A549 (cell line): ENCODE results near the gene DOK6. TPM values are rescaled to one million over a fixed set of nuclear protein-coding genes. Genes with fewer than 3 reads are reported as not detected.

Source experiments
- ATAC-seq, 2 experiments: fragments of 200-7000 bp in 1 of 2; fragments of >200 bp in 1 of 2; cut with Nextera tagmentation in 1 of 2; cut with Tn5 transposase in 1 of 2; 3 replicates each; pipeline versions ENCODE4 v1.8.0 to v1.9.1; 2018 to 2020; ENCODE audit warnings: mild to moderate bottlenecking in 1 of 2, moderate library complexity in 1 of 2
- CTCF ChIA-PET: fragments of 300-600 bp; sonication (Branson Sonifier 250); formaldehyde crosslinking; extraction: SDS; loops from one replicate; lab custom pipeline; 2021; ENCODE audit warnings: antibody characterized with exemption, inconsistent platforms; lab: Yijun Ruan, JAX
- POLR2A ChIA-PET: fragments of 350-600 bp; formaldehyde crosslinking; extraction: SDS; loops from one replicate; lab custom pipeline; 2021; ENCODE audit warnings: antibody characterized with exemption, inconsistent platforms; lab: Yijun Ruan, JAX
- DNase-seq, 2 experiments: peaks; one replicate each; pipeline versions ENCODE4 v3.0.0 to v3.0.0-alpha.2; 2011 to 2016; ENCODE audit warnings: low read depth in 1 of 2, low spot score in 1 of 2
- FAIRE-seq: peaks from 2 replicates; lab custom pipeline; 2011; peaks lifted over from hg19 to GRCh38; lab: Jason Lieb, UNC
- H3K27ac ChIP-seq, 2 experiments: fragments of >200 bp; sonication (Bioruptor Twin); formaldehyde crosslinking; 3 replicates each; pipeline ENCODE4 v1.5.1; 2016 to 2017
- H3K4me1 ChIP-seq: fragments of >200 bp; sonication (Bioruptor Twin); formaldehyde crosslinking; 3 replicates; pipeline ENCODE4 v1.6.1; 2016
- H3K4me2 ChIP-seq: fragments of >200 bp; sonication (Bioruptor Twin); formaldehyde crosslinking; 3 replicates; pipeline ENCODE4 v1.6.1; 2016
- H3K4me3 ChIP-seq: fragments of >200 bp; sonication (Bioruptor Twin); formaldehyde crosslinking; 3 replicates; pipeline ENCODE4 v1.5.1; 2016
- H3K9me3 ChIP-seq: fragments of >200 bp; sonication (Bioruptor Twin); formaldehyde crosslinking; 3 replicates; pipeline ENCODE4 v1.6.1; 2016
- BCL3 ChIP-seq: fragments of >200 bp; sonication (Bioruptor Twin); formaldehyde crosslinking; IDR thresholded peaks from 3 replicates; pipeline ENCODE4 v1.6.1; 2016
- CHD2 ChIP-seq: fragments of 150-350 bp; IDR thresholded peaks from 2 replicates; pipeline ENCODE4 v1.6.1; 2014; ENCODE audit warnings: low read length; ENCODE audit not compliant: partially characterized antibody
- CHD4 ChIP-seq: fragments of 200-600 bp; sonication (generic); IDR thresholded peaks from 2 replicates; pipeline ENCODE4 v1.6.1; 2016; ENCODE audit warnings: antibody characterized with exemption, mild to moderate bottlenecking, borderline replicate concordance
- CTCF ChIP-seq: fragments of >200 bp; sonication (Bioruptor Twin); formaldehyde crosslinking; IDR thresholded peaks from 3 replicates; pipeline ENCODE4 v1.5.1; 2016
- FOXS1 ChIP-seq: fragments of 250-450 bp; sonication (Bioruptor Pico); IDR thresholded peaks from 2 replicates; pipeline ENCODE4 v1.5.0; 2020; ENCODE audit warnings: mild to moderate bottlenecking, moderate library complexity
- GATA3 ChIP-seq: IDR thresholded peaks from 2 replicates; pipeline ENCODE4 v1.6.1; 2012; ENCODE audit warnings: borderline replicate concordance
- HES2 ChIP-seq: fragments of >200 bp; sonication (Bioruptor Twin); formaldehyde crosslinking; IDR thresholded peaks from 2 replicates; pipeline ENCODE4 v1.6.1; 2016
- JUN ChIP-seq, 2 experiments: fragments of >200 bp; sonication (Bioruptor Twin); formaldehyde crosslinking; IDR thresholded peaks; 2 replicates in 1 of 2; 3 replicates in 1 of 2; pipeline ENCODE4 v1.6.1; 2016 to 2017
- KDM1A ChIP-seq: fragments of 200-600 bp; sonication (generic); IDR thresholded peaks from 2 replicates; pipeline ENCODE4 v1.6.1; 2016; ENCODE audit warnings: low read depth, mild to moderate bottlenecking
- KDM5A ChIP-seq: fragments of 200-600 bp; sonication (generic); IDR thresholded peaks from 2 replicates; pipeline ENCODE4 v1.6.1; 2016; ENCODE audit warnings: antibody characterized with exemption, mild to moderate bottlenecking
- MAFK ChIP-seq: fragments of 450-650 bp; IDR thresholded peaks from 2 replicates; pipeline ENCODE4 v1.6.1; 2014; ENCODE audit not compliant: partially characterized antibody
- MAZ ChIP-seq: fragments of 150-350 bp; IDR thresholded peaks from 2 replicates; pipeline ENCODE4 v1.6.1; 2014; ENCODE audit warnings: antibody characterized with exemption, low read depth, low read length, borderline replicate concordance
- MYC ChIP-seq: IDR thresholded peaks from 2 replicates; pipeline ENCODE4 v1.6.1; 2012; ENCODE audit warnings: mild to moderate bottlenecking, inconsistent platforms, low read length, improper control_type of control experiment, borderline replicate concordance
- NR3C1 ChIP-seq: fragments of >200 bp; sonication (Bioruptor Twin); formaldehyde crosslinking; IDR thresholded peaks from 3 replicates; pipeline ENCODE4 v1.6.1; 2017
- PHF8 ChIP-seq: fragments of 200-600 bp; sonication (generic); IDR thresholded peaks from 2 replicates; pipeline ENCODE4 v1.6.1; 2016; ENCODE audit warnings: low read depth, mild to moderate bottlenecking, antibody characterized with exemption, moderate library complexity, borderline replicate concordance
- POLR2A ChIP-seq: IDR thresholded peaks from 2 replicates; pipeline ENCODE4 v1.6.1; 2012; ENCODE audit warnings: mild to moderate bottlenecking, low read length
- RCOR1 ChIP-seq: fragments of 150-350 bp; IDR thresholded peaks from 2 replicates; pipeline ENCODE4 v1.6.1; 2014; ENCODE audit warnings: antibody characterized with exemption, low read length, low read depth
- REST ChIP-seq: fragments of 200-600 bp; sonication (generic); IDR thresholded peaks from 2 replicates; pipeline ENCODE4 v1.6.1; 2016; ENCODE audit warnings: antibody characterized with exemption, mild to moderate bottlenecking, moderate library complexity
- SMC3 ChIP-seq: fragments of >200 bp; sonication (Bioruptor Twin); formaldehyde crosslinking; IDR thresholded peaks from 3 replicates; pipeline ENCODE4 v1.6.1; 2018; ENCODE audit warnings: inconsistent platforms
- SREBF2 ChIP-seq: fragments of 450-650 bp; IDR thresholded peaks from 2 replicates; pipeline ENCODE4 v1.6.1; 2014; ENCODE audit warnings: mild to moderate bottlenecking, moderate library complexity
- TFCP2L1 ChIP-seq: fragments of 250-450 bp; sonication (Bioruptor Pico); IDR thresholded peaks from 2 replicates; pipeline ENCODE4 v1.5.0; 2021; ENCODE audit warnings: mild to moderate bottlenecking
- USF2 ChIP-seq: fragments of 450-650 bp; IDR thresholded peaks from 2 replicates; pipeline ENCODE4 v1.6.1; 2014; ENCODE audit warnings: antibody characterized with exemption
- ZSCAN20 ChIP-seq: fragments of 250-450 bp; sonication (Bioruptor Pico); IDR thresholded peaks from 2 replicates; pipeline ENCODE4 v1.8.0; 2022; ENCODE audit warnings: mild to moderate bottlenecking, moderate library complexity
- WGBS: methylation state at CpG from one replicate; pipeline ENCODE4 v1.1.6; 2017; ENCODE audit errors: missing lambda C conversion rate; 5-methylcytosine and 5-hydroxymethylcytosine counted together
- polyA plus RNA-seq, 4 experiments: library from polyadenylated mRNA; depleted of rRNA in 3 of 4; stranded (reverse); fragments of >200 nt; fragmentation: RNase III in 1 of 4; extraction: RNeasy Plus Mini Kit Qiagen cat#74134 plus additional on column Dnase treatment in 1 of 4; gene quantifications; 2 replicates in 3 of 4; 3 replicates in 1 of 4; pipeline ENCODE4 v1.2.3, GENCODE V29; 2011 to 2017

Gene DOK6
- polyA plus RNA-seq, 2 of the 4 experiments (the other 2 are of a cell fraction) = not detected

GRCh38 chr18:69484699-69485396 is 84.2 kb downstream of the DOK6 start:
- H3K27ac ChIP-seq = no peak overlapping the region
- ATAC-seq = no peak
- FAIRE-seq = no peak
- POLR2A ChIA-PET = no interaction called here
- no peak overlapping the region for H3K4me2 ChIP-seq
- H3K4me1 ChIP-seq = no peaks in the 10 kb centered on the region
- no peak for TF ChIP-seq RCOR1
- TF ChIP-seq POLR2A = no peak
- no peak for TF ChIP-seq GATA3
- TF ChIP-seq USF2 = no peak
- no peak for TF ChIP-seq CHD2
- no peak for TF ChIP-seq MAFK
- TF ChIP-seq HES2 = no peak
- TF ChIP-seq JUN (IDR thresholded peaks at IDR 0.05) = no peak
- no peak for TF ChIP-seq KDM5A
- no peak for TF ChIP-seq SMC3
- TF ChIP-seq MAZ = no peak
- no peak for TF ChIP-seq KDM1A
- no peak for TF ChIP-seq BCL3
- TF ChIP-seq CTCF = no peak
- WGBS = 0% methylated on average over 6 of the region's 6 CpGs
- H3K4me3 ChIP-seq = no peak overlapping the region
- CTCF ChIA-PET = no interaction called here
- H3K9me3 ChIP-seq = no peaks in the 10 kb centered on the region
- DNase-seq = peak in 1 of 2 experiments; percentile 5

- no peak overlapping the region for H3K27ac ChIP-seq
- no peaks in the 10 kb centered on the region for H3K4me1 ChIP-seq
Observed at GRCh38 chr18:69487488-69488394, 87.1 kb downstream of the DOK6 start.

More at GRCh38 chr18:69487488-69488394, 87.1 kb downstream of the DOK6 start:
- ATAC-seq (no peak), FAIRE-seq (no peak), DNase-seq (no peak)
- TF ChIP-seq KDM1A = no peak
- no peak for TF ChIP-seq NR3C1
- TF ChIP-seq FOXS1 (CRISPR knock-in tag) = no peak
- TF ChIP-seq MYC = no peak
- no peak for TF ChIP-seq MAZ
- TF ChIP-seq REST = no peak
- no peak for TF ChIP-seq CHD4
- TF ChIP-seq ZSCAN20 (CRISPR knock-in tag) = no peak
- TF ChIP-seq MAFK = no peak
- no peak for TF ChIP-seq TFCP2L1 (CRISPR knock-in tag)
- no peak for TF ChIP-seq PHF8
- no peak for TF ChIP-seq SREBF2
- Histone ChIP-seq H3K9me3 (no peaks in the 10 kb centered on the region), H3K4me3 (no peak overlapping the region), H3K4me2 (no peak overlapping the region)
- POLR2A ChIA-PET = no interaction called here
- CTCF ChIA-PET = no interaction called here
- WGBS = 4% methylated on average over 6 of the region's 6 CpGs
